Activated CD4-positive, alpha-beta T cell treated with anti-CD3 and anti-CD28 coated beads for 24 hours (primary cell): ENCODE results near the gene RBMS3.

Experiments
- DNase-seq, 2 donors: peaks; one replicate each; pipeline ENCODE4 v3.0.0-alpha.2; 2020; ENCODE audit warnings: low read depth in 2 of 2

RBMS3 gene

GRCh38 chr3:29277249-29277648 is 3.6 kb upstream of the RBMS3 start:
- DNase-seq, result no peak

- DNase-seq, result no peak
Observed at GRCh38 chr3:29279286-29279685, 1.6 kb upstream of the RBMS3 start.

GRCh38 chr3:29279806-29280205 is 1.1 kb upstream of the RBMS3 start:
- DNase-seq, result no peak

- no peak for DNase-seq
Observed at GRCh38 chr3:29281094-29281343, 148 bp downstream of the RBMS3 start.

GRCh38 chr3:29281344-29282241 is 722 bp downstream of the RBMS3 start:
- DNase-seq, result no peak

- DNase-seq, result no peak
Observed at GRCh38 chr3:29282427-29283230, 1.8 kb downstream of the RBMS3 start.

- no peak for DNase-seq
Observed at GRCh38 chr3:29283231-29284119, 2.6 kb downstream of the RBMS3 start.

GRCh38 chr3:29284497-29284896 is 3.6 kb downstream of the RBMS3 start:
- no peak for DNase-seq

- DNase-seq, result no peak
Observed at GRCh38 chr3:29285471-29286071, 4.7 kb downstream of the RBMS3 start.

- no peak for DNase-seq
Observed at GRCh38 chr3:29286478-29287240, 5.8 kb downstream of the RBMS3 start.

- DNase-seq, result no peak
Observed at GRCh38 chr3:29290596-29290995, 9.7 kb downstream of the RBMS3 start.

- no peak for DNase-seq
Observed at GRCh38 chr3:29291260-29291981, 10.6 kb downstream of the RBMS3 start.

GRCh38 chr3:29291982-29292363 is 11.1 kb downstream of the RBMS3 start:
- no peak for DNase-seq

GRCh38 chr3:29293421-29293820 is 12.6 kb downstream of the RBMS3 start:
- no peak for DNase-seq

- DNase-seq, result no peak
Observed at GRCh38 chr3:29297998-29298397, 17.1 kb downstream of the RBMS3 start.

GRCh38 chr3:29301332-29302019 is 20.6 kb downstream of the RBMS3 start:
- DNase-seq, result no peak

- DNase-seq, result no peak
Observed at GRCh38 chr3:29302619-29303018, 21.7 kb downstream of the RBMS3 start.

GRCh38 chr3:29307295-29307694 is 26.4 kb downstream of the RBMS3 start:
- DNase-seq, result no peak

GRCh38 chr3:29310865-29311264 is 30.0 kb downstream of the RBMS3 start:
- no peak for DNase-seq

GRCh38 chr3:29311795-29312194 is 30.9 kb downstream of the RBMS3 start:
- DNase-seq, result no peak
